Cortex of kidney (tissue), 1 donor: Measurements from ENCODE around the gene MET.
"Not testable (repeated sequence)": the region's sequence is repeated elsewhere in the genome, so short reads cannot be mapped to it uniquely, and the experiment has no call there.

Source experiments
- DNase-seq: peaks from one replicate; lab custom pipeline; 2025; lab: John Stamatoyannopoulos, UW

The MET gene

DNA sequence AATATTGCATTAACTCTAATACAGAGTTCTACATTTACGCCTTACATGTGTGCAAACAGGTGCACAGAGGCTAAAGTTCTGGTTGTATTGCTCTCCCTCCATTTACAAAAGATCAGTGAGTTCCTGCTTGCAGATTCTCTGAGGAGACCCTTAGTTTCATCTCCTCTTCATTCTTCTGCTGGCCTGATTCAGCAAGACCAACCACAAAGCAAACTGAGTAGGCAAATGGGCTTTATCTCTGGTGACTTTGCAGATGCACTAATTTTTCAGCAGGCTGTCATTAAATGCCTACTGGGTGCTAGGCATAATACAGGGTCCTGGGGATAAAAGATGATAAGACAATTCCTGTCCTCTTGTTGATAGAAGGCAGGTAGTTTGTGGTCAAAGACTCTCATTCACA lies 56.4 kb downstream of the MET start:
- DNase-seq: no peak

DNA sequence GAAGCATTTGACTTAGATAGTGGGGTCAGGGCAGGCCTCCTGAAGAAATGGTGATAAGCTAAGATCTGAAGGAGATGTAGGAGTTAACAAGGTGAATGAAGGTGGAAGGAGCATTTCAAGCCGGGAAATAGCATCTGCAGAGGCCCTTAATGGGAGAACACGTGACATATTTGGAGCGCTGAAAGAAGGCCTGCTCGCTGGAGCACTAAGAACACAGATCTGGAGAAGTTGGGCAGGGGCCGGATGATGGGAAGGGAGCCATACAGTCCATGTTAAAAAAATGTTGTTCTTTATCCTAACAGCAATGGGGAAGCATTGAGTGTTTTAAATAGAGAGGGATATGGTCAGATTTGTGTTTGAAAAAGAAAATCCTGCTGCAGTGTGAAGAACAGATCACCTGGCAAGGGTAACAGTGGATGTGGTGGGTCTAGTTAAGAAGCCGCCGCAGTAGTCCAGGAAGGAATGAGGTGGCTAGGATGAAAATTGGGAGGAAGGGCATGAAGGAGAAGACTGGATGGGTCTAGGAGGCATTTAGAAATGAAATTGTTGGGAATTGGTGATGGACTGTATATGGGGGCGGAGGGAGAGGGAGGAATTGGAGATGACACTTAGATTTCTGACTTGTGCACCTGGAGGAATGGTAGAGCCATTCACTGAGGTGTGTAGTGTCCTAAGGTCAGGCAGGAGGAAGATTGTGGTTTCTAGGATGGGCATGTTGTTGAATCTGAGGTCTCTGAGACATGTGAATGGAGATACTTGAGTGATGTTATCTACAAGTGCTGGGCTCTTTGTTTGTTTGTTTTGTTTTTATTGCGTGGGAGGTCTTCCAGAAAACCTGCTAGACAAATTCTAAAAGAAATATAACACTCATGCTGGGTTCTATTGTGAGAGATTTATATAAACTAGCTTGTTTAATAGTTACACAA lies 58.4 kb downstream of the MET start:
- no peak for DNase-seq

DNA sequence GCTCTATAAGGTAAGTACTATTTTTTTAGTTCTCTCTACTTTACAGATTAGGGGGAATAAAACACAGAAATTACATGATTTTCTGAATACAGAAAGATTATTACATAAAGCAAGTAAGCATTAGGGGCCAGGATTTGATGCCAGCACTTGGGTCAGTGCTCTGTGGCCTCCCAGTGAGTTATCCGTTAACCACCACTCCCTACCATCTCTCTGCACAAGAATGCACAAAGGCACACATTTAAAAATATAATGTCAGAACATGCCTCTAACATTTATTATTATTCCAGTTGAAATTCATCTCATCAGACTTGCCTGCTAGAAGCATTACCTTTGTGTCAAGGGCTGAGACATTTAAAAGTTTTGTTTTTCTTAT lies 59.0 kb downstream of the MET start:
- DNase-seq: no peak

DNA sequence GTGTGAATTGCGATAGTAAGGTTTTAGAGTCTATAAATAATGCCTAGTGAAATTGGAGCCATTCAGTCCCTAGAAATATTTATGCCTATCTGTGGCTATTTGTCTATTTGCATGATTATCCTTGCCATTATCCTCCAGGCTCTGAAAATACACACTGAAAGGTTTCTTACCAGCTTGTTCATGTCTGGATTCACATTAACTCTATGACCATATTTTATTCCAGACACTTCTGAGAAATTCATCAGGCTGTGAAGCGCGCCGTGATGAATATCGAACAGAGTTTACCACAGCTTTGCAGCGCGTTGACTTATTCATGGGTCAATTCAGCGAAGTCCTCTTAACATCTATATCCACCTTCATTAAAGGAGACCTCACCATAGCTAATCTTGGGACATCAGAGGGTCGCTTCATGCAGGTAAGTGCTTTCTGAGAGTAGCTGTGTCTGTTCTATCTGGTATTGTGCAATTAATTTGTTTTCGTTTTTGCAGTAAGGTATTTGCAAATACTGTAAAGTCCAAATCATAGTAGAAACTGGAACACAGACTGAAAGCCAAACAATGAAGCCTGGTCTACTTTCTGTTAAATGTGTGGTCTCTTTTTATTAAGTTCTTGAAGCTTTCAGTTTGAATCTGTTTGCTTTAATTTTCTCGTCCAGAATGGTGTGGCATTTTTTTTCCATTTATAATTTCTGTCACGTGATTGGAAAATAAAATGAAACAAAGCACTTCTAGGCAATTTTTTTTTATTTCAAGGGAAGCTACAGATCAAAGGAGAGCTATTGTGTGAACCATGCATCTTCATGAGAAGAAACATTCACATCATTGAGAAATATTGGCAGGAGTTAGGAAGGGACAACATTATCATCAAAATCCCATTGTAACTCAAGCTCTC lies 59.7 kb downstream of the MET start:
- DNase-seq: no peak

DNA sequence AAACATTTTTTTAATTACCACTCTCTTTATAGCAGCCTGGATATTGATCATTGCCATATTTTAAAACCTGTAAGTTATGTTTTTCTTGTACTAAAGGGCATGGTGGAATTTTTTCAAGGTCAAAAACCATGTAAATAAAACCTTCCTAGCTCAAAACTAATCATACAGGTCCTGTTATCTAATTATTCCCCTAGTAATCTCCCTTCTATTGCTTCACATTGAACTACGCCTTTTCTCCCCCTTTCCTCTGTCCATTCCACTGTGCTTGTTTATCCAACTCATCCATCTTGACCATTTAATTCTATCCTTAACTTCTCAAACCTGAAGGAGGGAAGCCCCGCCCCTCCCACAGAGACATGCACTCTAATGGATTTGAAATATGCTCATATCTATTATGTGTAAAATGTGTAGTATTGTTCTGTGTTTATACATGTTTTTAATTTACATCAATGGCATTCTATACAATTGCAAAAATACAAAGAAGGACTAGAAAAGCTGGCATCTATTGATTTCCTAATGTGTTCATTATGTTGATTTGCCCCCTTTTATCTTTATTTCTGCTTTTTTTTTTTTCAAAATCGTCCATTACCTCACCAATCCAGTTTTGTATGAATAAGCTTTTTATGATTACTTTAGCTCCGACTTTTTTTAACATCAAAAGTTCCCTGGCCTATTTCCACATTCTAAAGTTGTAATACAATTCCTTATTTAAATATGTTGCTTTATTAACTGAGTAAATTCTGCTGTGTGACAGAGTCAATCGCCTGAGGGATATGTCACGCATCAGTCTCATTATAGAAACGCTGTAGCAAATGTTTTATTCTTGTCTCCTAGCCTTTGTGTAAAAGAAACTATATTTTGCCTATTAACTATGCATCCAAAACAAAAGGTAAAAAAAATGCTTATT lies 61.0 kb downstream of the MET start:
- no peak for DNase-seq

DNA sequence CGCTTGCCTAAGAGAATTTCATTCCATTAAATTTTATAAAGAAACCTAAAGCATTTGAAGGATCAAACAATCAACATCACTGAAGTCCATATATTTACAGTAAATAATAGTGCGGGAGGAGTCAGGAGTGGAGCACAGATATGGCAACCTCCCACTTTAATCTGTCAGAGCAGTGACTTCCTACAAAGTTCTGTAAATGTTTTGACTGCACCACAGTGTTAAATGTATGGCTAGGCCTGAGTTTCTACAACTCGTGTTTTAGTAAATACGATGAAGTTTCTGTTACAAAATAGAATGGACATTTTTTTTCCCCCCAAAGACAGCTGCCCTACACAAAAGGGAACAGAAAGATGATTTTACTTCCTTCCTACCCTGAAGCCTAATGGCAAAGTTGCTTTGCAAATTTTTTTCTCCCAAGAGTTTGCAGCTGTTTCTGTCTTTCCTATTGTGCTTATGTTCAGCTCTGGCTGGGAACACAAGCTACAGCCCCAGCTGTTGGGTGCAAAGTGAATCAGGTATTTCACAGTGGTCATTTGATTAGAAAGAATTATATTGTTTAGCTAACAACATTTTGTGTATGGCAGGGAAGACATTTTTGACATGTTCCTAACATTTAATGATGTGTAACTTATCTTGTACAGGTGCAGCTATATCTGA lies 62.1 kb downstream of the MET start:
- no peak for DNase-seq

DNA sequence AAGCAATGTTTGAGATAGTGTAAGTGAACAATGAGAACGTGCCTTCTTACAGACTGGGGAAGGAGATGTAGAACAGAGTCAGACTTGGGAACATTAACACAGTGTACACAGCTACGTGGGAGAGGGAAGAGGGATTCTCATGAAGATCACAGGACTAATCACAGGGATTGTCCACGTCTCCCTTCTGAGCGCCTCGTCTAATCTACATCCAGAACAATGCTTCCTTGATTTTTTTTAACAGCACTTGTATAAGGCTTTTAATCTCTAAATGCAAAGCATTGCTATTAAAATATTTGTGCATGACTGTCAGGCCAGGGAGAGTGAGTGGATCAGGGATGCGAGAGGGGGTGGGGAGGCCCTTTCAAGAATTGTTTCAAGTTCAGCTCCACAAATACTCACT lies 62.7 kb downstream of the MET start:
- DNase-seq: no peak

DNA sequence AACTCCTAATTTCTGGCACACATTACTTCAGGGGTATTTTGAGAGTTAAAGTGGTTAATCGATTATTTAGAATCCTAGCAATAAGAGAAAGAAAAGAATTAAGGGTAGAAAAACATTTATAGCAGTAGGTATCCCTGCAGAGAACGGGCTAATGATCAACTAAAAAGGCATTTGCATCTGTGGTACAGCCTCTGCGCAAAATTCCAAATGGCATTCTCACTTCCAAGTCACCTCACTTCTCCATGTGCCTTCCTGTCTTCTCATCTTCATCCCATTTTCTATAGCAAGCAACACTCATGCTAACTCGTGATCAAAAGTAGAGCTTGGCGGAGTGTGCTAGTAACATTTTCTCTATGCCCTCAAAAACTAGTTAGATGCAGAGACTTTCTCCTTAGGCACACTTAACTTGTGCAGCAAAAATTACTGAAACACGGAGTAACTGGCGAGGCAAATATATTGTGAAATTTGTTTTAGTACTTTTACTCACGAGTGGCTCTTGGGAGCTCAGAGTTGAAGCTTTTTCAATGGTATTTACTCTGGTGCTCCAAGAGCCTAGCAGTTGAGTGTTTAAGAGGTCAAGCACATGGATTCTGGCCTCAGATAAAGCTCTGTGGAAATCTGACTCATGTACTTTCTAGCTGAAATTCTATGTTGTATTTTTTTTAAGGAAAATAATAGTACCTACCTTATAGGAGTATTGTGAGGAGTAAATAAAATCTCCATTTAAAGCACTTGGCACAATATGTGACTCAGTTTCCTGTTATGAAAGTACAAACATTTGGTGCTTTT lies 65.1 kb downstream of the MET start:
- DNase-seq: no peak

DNA sequence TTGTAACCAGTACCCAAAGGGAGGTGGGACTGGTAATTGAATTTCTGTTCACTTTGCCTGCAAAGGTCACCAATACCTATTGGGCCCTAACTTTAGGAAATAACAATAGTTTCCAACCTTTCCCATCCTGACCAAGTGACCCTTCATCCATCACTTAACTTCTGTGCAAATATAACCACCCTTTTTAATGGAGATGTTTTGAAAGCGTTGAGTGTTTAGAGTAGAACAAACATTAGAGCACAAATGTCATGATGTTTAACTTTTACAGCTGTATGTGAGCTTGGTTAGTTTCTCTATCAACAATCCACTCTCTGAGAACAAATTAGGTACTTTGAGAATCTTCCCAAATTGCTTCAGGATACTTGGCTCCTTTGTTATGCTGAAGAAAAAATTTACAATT lies 66.4 kb downstream of the MET start:
- DNase-seq: no peak

DNA sequence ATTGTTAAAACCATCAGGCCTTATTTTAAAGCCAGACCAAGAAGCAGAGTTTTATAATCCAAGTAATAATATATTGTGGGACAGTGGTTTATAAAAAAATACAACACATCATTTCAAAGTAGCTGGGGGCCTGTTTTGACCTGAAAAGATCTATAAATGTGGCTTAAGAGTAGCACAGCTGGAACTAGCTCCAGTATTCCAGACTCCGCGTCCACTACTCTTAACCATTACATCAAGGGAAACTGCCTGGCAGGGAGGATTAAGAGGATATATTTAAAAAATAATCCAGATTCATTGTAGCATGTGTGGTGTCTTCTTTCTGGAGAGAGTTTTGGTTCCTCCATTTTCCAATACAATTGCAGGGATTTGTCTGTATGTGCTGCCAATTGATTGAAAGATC lies 67.3 kb downstream of the MET start:
- DNase-seq: no peak

DNA sequence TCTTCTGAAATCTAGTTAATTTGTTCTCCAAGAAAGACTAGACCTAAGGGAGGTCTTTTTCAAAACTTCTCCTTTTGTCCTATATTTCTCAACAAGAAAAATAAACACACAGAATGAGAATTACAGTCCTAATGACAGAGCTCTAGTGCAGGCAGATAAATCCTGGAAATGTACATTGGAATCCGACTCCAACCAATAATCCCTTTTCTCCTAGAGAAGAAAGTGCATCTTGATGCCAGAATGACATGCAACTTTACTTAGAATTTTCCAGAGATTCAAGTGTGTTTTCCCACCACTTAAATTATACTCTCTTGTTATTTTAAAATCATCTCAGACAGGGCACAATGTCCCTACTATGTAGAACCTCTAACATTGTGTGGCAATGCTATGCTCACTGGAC lies 68.2 kb downstream of the MET start:
- DNase-seq: no peak

DNA sequence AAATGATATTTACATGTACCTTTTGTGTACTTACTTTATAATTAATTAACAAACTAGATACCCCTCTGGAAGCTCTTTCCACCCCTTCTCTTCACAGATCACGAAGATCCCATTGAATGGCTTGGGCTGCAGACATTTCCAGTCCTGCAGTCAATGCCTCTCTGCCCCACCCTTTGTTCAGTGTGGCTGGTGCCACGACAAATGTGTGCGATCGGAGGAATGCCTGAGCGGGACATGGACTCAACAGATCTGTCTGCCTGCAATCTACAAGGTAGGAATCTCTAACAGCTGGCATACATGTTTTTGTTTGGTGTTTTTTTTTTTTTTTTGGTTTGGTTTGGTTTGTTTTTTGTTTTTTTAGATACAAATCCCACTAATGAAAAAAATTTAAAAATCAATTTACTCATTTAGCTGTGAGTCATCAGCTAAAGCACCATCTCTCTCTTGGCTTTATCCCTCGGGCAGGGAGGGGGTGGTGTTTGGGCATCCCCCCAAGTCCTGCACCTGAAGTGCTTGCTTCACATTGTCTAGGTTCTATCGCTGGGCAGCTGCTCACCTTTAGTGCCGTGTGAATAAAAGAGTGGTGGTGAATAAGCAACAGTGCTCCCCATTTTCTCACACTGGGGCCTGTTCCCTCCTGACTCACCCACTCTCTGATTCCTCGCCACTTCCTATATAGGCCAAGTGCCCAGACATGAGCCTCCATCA lies 68.9 kb downstream of the MET start:
- no peak for DNase-seq

DNA sequence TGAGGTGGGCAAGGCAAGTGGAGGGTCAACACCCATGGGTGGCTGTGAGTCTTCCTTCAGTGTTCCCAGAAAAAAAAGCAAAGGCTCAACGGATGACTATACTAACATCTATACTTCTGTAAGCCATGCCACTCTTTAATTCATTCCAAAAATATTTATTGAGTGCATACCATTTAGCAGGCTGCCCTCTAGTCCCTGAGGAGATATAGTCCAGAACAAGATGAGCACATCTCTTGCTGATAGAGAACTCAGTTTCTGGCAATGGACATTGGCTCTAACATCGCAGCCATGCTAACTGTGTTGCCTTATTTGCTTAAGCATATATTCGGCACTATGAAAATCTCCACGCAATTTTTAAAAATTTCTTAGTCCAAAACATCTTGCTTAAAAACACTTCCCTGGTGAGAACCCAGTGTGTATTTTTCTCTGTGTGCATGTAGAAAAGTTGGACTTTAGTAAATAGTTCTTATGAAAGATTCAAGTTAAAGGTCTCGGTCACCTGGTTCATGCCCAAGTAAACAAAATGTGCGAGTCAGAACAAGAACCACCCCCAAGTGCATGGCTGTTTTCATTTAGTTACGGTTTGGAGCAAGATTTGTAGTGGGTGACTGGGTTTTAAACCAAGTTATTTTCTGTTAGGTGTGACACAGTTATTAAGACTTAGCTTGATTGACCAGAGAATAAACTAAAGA lies 69.8 kb downstream of the MET start:
- DNase-seq: no peak

DNA sequence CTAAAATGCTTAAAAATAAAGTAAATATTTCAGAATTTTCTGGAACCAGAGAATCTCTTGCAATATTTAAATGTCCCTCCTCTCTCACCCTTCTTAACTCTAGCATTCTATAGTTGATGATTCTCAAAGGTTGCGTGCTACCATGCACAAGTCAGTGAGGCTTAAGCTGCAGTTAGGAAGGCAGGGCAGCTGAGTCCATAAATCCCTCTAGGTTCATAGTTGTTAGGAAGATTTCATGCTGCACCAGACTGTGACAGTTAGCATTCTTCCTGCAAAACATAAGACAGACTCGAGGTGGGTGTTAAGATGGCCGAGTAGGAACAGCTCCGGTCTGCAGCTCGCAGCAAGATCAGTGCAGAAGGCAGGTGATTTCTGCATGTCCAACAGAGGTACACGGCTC lies 70.6 kb downstream of the MET start:
- no peak for DNase-seq

DNA sequence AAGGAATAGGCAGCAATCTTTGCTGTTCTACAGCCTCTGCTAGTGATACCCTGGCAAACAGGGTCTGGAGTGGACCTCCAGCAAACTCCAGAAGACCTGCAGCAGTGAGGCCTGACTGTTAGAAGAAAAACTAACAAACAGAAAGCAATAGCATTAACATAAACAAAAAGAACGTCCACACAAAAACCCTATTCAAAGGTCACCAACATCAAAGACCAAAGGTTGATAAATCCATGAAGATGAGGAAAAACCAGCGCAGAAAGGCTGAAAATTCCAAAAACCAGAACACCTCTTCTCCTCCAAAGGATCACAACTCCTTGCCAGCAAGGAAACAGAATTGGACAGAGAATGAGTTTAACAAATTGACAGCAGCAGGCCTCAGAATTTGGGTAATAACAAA lies 71.8 kb downstream of the MET start:
- not testable (repeated sequence) for DNase-seq

DNA sequence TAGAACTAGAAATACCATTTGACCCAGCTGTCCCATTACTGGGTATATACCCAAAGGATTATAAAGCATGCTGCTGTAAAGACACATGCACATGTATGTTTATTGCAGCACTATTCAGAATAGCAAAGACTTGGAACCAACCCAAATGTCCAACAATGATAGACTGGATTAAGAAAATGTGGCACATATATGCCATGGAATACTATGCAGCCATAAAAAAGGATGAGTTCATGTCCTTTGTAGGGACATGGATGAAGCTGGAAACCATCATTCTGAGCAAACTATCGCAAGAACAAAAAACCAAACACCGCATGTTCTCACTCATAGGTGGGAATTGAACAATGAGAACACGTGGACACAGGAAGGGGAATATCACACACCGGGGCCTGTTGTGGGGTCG lies 74.4 kb downstream of the MET start:
- DNase-seq: not testable (repeated sequence)

DNA sequence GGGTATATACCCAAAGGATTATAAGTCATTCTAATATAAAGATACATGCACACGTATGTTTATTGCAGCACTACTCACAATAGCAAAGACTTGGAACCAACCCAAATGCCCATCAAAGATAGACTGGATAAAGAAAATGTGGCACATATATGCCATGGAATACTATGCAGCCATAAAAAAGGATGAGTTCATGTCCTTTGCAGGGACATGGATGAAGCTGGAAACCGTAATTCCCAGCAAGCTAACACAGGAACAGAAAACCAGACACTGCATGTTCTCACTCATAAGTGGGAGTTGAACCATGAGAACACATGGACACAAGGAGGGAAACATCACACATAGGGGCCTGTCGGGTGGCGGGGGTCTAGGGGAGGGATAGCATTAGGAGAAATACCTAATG lies 79.1 kb downstream of the MET start:
- not testable (repeated sequence) for DNase-seq

DNA sequence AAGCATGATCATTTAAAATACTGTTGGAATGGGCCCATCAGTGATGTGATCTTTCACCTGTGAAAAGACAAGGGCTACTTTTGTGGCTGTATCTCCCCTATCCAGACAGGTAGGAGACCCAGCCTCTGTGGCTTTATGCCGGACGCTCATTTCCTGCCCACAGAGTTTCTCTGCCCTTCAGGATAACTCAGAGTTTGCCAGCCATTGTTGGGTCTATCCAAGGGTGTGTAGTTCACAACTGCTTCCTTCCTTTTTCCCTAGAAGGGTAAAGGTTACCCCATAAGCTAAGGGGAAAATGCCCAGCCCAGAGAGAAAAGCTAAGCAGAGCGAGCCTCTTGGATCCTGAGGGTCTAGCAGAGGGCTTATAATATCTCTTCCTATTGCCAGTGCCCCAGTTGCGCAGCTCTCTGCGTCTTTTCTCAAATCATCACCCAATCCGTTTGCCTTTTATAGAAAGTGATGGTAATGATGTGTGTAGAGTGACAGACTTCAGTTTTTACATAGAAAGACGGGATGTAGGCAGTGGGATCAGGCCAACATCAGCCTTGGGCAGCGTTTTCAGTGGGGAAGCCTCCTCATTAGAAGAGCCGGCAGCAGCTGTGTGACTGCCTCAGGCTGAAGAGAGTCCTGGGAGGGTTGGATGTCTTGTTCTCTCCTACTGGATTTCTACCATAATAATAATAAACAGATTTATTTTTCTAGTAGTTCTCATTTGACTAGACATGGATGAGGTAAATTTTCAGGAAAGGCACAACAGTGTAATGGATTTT lies 80.5 kb downstream of the MET start:
- no peak for DNase-seq

DNA sequence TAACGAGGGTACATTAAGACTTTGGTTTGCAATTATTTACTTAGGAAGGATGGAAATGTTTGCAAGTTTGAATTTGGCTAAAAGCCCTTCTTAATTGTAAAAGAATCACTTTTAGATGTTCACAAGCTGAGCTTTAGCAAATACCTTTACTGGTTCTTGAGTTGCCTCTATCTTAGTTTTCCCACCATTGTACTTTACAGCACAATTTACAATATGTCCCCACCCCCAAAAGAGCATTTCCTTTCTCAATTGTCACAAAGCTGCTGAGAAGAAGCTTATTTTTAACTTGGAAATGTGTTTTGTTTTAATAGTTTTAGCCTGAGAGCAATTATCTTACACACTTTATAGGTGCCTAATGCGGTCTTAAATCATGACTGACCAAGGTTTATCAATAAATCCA lies 81.1 kb downstream of the MET start:
- DNase-seq: no peak
